PFSK-1 (cell line): ENCODE data around the gene UEVLD.

ENCODE experiments used
- POLR2AphosphoS5 ChIP-seq: IDR thresholded peaks from 2 replicates; pipeline ENCODE4 v1.6.1; 2012; ENCODE audit warnings: low read depth, mild to moderate bottlenecking, control low read depth, low read length, moderate library complexity
- SIN3A ChIP-seq: IDR thresholded peaks from 2 replicates; pipeline ENCODE4 v1.6.1; 2012; ENCODE audit warnings: mild to moderate bottlenecking, low read length, moderate library complexity, borderline replicate concordance; ENCODE audit not compliant: insufficient read depth
- TAF1 ChIP-seq: IDR thresholded peaks from 2 replicates; pipeline ENCODE4 v1.6.1; 2012; ENCODE audit warnings: low read length, control low read depth, borderline replicate concordance; ENCODE audit not compliant: insufficient read depth

- TF ChIP-seq SIN3A (no peak), POLR2AphosphoS5 (no peak), TAF1 (no peak)
Measured at GRCh38 chr11:18533365-18533764, 55.2 kb downstream of the UEVLD start.
